Left renal pelvis (tissue), 4 donors: Measurements from ENCODE around the gene ACSM2A. TPM values are rescaled to one million over a fixed set of nuclear protein-coding genes. Genes with fewer than 3 reads are reported as not detected.
"Not testable (repeated sequence)": the region's sequence is repeated elsewhere in the genome, so short reads cannot be mapped to it uniquely, and the experiment has no call there.

ENCODE experiments used
- DNase-seq, 4 donors: peaks; one replicate each; pipeline ENCODE4 v3.0.0-alpha.2; 2013; ENCODE audit warnings: low read depth in 4 of 4, low spot score in 3 of 4
- polyA plus RNA-seq, 4 donors: library from polyadenylated mRNA; unstranded; fragments of 120-200 nt; gene quantifications; one replicate each; pipeline ENCODE4 v1.2.1, GENCODE V29; 2013; ENCODE audit not compliant: insufficient read length in 4 of 4

ACSM2A gene
- polyA plus RNA-seq, 4 donors: 1.3 to 76.5 (median 54.4) TPM

GRCh38 chr16:20536669-20537068, 85.3 kb downstream of the ACSM2A start:
- not testable (repeated sequence) for DNase-seq

Other genes starting within 250 kb of the ACSM2A start
- 1 to 10 TPM in 3 of 4 donors, not detected in 1; 2.6 to 7.4 (median 2.7) TPM for gene GP2, start 124.0 kb upstream of the ACSM2A start, polyA plus RNA-seq
- 100 to 1,000 TPM in 3 of 4 donors, 1 to 10 TPM in 1; 2.8 to 325 (median 197) TPM for gene UMOD, start 98.8 kb upstream of the ACSM2A start, polyA plus RNA-seq
- under 1 TPM in 1 of 4 donors, not detected in 3; 0.10 TPM for gene PDILT, start 46.8 kb upstream of the ACSM2A start, polyA plus RNA-seq
- 1 to 10 TPM in 3 of 4 donors, under 1 TPM in 1; 0.42 to 9.2 (median 4.8) TPM for gene ACSM5, start 42.0 kb upstream of the ACSM2A start, polyA plus RNA-seq
- 10 to 100 TPM in 3 of 4 donors, 1 to 10 TPM in 1; 2.5 to 60.6 (median 45.6) TPM for gene ACSM2B, start 124.8 kb downstream of the ACSM2A start, polyA plus RNA-seq
- gene ACSM1, start 246.2 kb downstream of the ACSM2A start, polyA plus RNA-seq: 1 to 10 TPM in 1 of 4 donors, under 1 TPM in 3; 0.11 to 2.1 (median 0.58) TPM